ENCODE results near the gene ACTL8.

Gene ACTL8

DNA sequence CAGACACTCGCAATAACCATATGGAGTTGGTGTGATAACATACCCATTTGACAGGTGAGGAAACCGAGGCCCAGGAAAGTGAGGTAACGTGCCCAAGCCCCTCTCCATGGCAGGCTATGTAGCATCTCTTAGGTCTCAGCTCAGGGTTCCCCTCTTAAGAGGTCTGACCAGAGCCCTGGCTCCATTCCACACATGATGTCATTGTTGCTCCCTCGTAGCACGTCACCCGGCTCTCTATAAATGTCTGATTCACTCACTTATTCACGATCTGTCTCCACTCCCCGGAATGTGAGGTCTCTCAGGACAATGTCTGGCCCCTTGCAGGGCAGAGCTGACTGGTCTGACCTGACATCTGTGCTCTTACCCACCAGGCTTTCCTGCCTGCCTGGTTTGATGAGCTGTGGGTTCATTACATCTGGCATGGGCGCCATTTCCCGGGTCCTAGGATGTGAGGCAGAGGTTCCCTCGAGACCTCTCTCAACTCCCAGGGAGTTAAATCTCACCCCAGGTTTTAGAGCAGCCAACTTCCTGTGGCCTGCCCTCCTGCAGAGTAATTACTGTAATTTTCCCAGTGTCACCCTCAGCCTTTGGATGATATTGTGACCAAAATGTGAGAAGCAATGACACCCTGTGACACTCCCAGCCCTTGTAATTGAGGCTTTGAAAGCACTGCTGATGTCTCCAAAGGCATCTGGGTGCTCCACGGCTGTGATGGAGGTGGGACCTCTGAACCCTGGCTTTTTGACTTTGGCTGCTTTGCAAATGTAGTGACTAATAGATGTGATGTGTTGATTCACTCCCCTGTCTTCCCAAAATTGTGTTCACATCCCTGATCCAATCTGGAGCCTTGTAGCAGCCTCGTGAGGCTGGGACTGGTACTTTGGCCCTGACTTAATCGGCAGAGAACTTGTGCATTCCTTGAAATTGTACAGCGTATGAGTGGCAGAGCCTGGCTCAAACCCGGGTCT is 10.6 kb downstream of the ACTL8 start:
- Mint-ChIP-seq H3K27me3 (peaks cover 4% of the 10 kb centered on the region), H3K27ac (no peak overlapping the region), H3K36me3 (ENCODE audit: low read depth) (no peaks in the 10 kb centered on the region), H3K4me3 (no peak overlapping the region), H3K4me1 (ENCODE audit: low read depth) (no peaks in the 10 kb centered on the region), H3K9me3 (no peaks in the 10 kb centered on the region)
- intact Hi-C loops (cut with micrococcal nuclease): no loop called here

GRCh38 chr1:17768651-17769241 is 13.6 kb downstream of the ACTL8 start:
- Mint-ChIP-seq H3K36me3 (ENCODE audit: low read depth) (no peaks in the 10 kb centered on the region), H3K27me3 (peaks cover 4% of the 10 kb centered on the region), H3K9me3 (no peaks in the 10 kb centered on the region), H3K4me3 (no peak overlapping the region), H3K4me1 (ENCODE audit: low read depth) (no peaks in the 10 kb centered on the region), H3K27ac (no peak overlapping the region)
- intact Hi-C loops (cut with micrococcal nuclease): no loop called here

DNA sequence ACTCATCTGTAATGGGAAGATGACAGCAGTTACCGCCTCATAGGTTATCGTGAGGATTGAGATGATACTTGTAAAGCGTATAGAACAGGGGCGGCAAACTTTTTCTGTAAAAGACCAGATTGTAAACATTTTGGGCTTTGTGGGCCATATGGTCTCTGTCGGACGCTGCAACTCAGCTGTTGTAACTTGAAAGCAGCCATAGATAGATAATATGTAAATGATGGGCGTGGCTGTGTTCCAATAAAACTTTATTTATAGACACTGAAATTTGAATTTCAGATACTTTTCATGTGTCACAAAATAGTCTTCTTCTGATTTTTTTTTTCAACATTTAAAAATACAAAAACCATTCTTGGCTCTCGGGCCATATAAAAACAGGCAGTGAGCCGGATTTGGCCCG is 15.8 kb downstream of the ACTL8 start:
- intact Hi-C loops (cut with micrococcal nuclease): no loop called here
- no peak overlapping the region for H3K27ac Mint-ChIP-seq
- H3K36me3 Mint-ChIP-seq (ENCODE audit: low read depth): no peaks in the 10 kb centered on the region
- no peaks in the 10 kb centered on the region for H3K4me1 Mint-ChIP-seq (ENCODE audit: low read depth)
- no peaks in the 10 kb centered on the region for H3K9me3 Mint-ChIP-seq
- H3K27me3 Mint-ChIP-seq: peaks cover 13% of the 10 kb centered on the region
- no peak overlapping the region for H3K4me3 Mint-ChIP-seq

GRCh38 chr1:17772615-17773212 is 17.6 kb downstream of the ACTL8 start:
- Mint-ChIP-seq H3K9me3 (no peaks in the 10 kb centered on the region), H3K36me3 (ENCODE audit: low read depth) (no peaks in the 10 kb centered on the region), H3K4me3 (no peak overlapping the region), H3K27me3 (peaks cover 16% of the 10 kb centered on the region), H3K4me1 (ENCODE audit: low read depth) (no peaks in the 10 kb centered on the region), H3K27ac (no peak overlapping the region)
- intact Hi-C loops (cut with micrococcal nuclease): no loop called here

- H3K27me3 Mint-ChIP-seq: peaks cover 16% of the 10 kb centered on the region
- H3K27ac Mint-ChIP-seq: no peak overlapping the region
- intact Hi-C loops (cut with micrococcal nuclease): no loop called here
- no peaks in the 10 kb centered on the region for H3K36me3 Mint-ChIP-seq (ENCODE audit: low read depth)
- H3K4me1 Mint-ChIP-seq (ENCODE audit: low read depth): no peaks in the 10 kb centered on the region
- no peak overlapping the region for H3K4me3 Mint-ChIP-seq
- no peaks in the 10 kb centered on the region for H3K9me3 Mint-ChIP-seq
Observed at GRCh38 chr1:17773591-17774326, 18.6 kb downstream of the ACTL8 start.

- Mint-ChIP-seq H3K36me3 (ENCODE audit: low read depth) (no peaks in the 10 kb centered on the region), H3K9me3 (no peaks in the 10 kb centered on the region), H3K27ac (no peak overlapping the region), H3K4me1 (ENCODE audit: low read depth) (no peaks in the 10 kb centered on the region), H3K27me3 (peaks cover 16% of the 10 kb centered on the region), H3K4me3 (no peak overlapping the region)
- intact Hi-C loops (cut with micrococcal nuclease): no loop called here
Observed at GRCh38 chr1:17774452-17774851, 19.3 kb downstream of the ACTL8 start.

DNA sequence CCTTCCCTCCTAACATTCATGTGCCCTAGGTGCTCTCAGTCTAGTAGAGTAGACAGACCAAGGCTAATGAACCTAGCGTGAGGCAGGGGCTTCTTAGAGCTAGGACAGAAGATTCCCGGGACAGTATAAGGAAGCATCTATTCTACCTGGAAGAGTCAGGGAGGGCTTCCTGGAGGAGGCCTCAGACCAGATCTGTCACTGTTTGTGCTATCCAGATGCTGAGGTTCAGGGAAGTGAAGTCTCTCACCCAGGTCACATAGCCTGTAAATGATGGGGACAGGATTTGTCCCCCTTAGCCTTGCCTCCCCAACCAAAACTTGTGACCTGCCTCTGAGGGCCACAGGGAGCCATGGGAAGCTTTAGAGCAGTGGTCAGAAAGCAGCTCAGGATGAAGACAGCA is 20.7 kb downstream of the ACTL8 start:
- no peaks in the 10 kb centered on the region for H3K9me3 Mint-ChIP-seq
- no peaks in the 10 kb centered on the region for H3K36me3 Mint-ChIP-seq (ENCODE audit: low read depth)
- intact Hi-C loops (cut with micrococcal nuclease): no loop called here
- H3K27me3 Mint-ChIP-seq: peaks cover 14% of the 10 kb centered on the region
- H3K4me3 Mint-ChIP-seq: no peak overlapping the region
- no peaks in the 10 kb centered on the region for H3K4me1 Mint-ChIP-seq (ENCODE audit: low read depth)
- H3K27ac Mint-ChIP-seq: no peak overlapping the region

DNA sequence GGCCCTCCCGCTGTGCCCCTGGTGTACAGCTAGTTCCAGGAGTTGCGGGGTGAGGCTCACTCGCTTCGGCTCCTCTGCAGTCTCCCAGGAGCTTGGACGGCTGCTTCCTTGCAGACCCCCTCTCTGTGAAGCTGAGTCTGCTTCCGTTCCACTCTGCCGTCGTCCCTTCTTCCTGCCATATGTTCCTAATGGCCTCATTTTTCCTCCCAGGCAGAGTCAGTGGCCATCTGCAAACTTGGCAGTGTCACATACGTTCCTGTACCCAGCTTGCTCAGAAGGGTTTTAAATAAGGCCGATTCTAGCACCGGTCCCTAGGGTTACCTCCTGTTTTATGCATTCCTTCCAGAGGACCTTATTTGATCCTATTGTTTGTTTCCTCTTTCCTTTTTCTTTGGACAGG is 21.3 kb downstream of the ACTL8 start:
- H3K36me3 Mint-ChIP-seq (ENCODE audit: low read depth): no peaks in the 10 kb centered on the region
- H3K9me3 Mint-ChIP-seq: no peaks in the 10 kb centered on the region
- no peak overlapping the region for H3K27ac Mint-ChIP-seq
- intact Hi-C loops (cut with micrococcal nuclease): no loop called here
- no peak overlapping the region for H3K4me3 Mint-ChIP-seq
- H3K27me3 Mint-ChIP-seq: peaks cover 14% of the 10 kb centered on the region
- no peaks in the 10 kb centered on the region for H3K4me1 Mint-ChIP-seq (ENCODE audit: low read depth)

GRCh38 chr1:17777330-17777729 is 22.2 kb downstream of the ACTL8 start:
- no peaks in the 10 kb centered on the region for H3K36me3 Mint-ChIP-seq (ENCODE audit: low read depth)
- H3K4me3 Mint-ChIP-seq: no peak overlapping the region
- no peaks in the 10 kb centered on the region for H3K9me3 Mint-ChIP-seq
- intact Hi-C loops (cut with micrococcal nuclease): no loop called here
- no peak overlapping the region for H3K27ac Mint-ChIP-seq
- peaks cover 14% of the 10 kb centered on the region for H3K27me3 Mint-ChIP-seq
- no peaks in the 10 kb centered on the region for H3K4me1 Mint-ChIP-seq (ENCODE audit: low read depth)

GRCh38 chr1:17777818-17778217 is 22.7 kb downstream of the ACTL8 start:
- Mint-ChIP-seq H3K27me3 (peaks cover 14% of the 10 kb centered on the region), H3K27ac (no peak overlapping the region), H3K36me3 (ENCODE audit: low read depth) (no peaks in the 10 kb centered on the region), H3K9me3 (no peaks in the 10 kb centered on the region), H3K4me3 (no peak overlapping the region), H3K4me1 (ENCODE audit: low read depth) (no peaks in the 10 kb centered on the region)
- intact Hi-C loops (cut with micrococcal nuclease): no loop called here

DNA sequence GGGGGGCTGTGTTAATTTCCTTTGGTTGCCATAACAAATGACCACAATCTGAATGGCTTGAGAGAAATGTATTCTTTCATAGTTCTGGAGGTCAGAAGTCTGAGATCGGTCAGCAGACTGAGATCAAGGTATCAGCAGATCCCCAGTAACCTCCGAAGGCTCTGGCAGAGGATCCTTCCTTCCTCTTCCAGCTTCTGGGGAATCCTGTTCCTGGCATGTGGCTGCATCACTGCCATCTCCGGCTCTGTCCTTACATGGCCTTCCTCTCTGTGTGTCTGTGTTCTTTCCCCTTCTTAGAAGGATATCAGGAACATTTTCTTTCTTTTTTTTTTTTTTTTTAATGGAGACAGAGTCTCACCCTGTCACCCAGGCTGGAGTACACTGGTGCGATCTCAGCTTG is 25.8 kb downstream of the ACTL8 start:
- Mint-ChIP-seq H3K4me3 (no peak overlapping the region), H3K27ac (no peak overlapping the region), H3K4me1 (ENCODE audit: low read depth) (no peaks in the 10 kb centered on the region), H3K36me3 (ENCODE audit: low read depth) (no peaks in the 10 kb centered on the region), H3K9me3 (no peaks in the 10 kb centered on the region), H3K27me3 (peaks cover 5% of the 10 kb centered on the region)
- intact Hi-C loops (cut with micrococcal nuclease): no loop called here

- H3K4me1 Mint-ChIP-seq (ENCODE audit: low read depth): no peaks in the 10 kb centered on the region
- H3K27ac Mint-ChIP-seq: no peak overlapping the region
- no peaks in the 10 kb centered on the region for H3K9me3 Mint-ChIP-seq
- peaks cover 9% of the 10 kb centered on the region for H3K27me3 Mint-ChIP-seq
- H3K36me3 Mint-ChIP-seq (ENCODE audit: low read depth): no peaks in the 10 kb centered on the region
- H3K4me3 Mint-ChIP-seq: no peak overlapping the region
- intact Hi-C loops (cut with micrococcal nuclease): no loop called here
Observed at GRCh38 chr1:17789926-17790325, 34.8 kb downstream of the ACTL8 start.

DNA sequence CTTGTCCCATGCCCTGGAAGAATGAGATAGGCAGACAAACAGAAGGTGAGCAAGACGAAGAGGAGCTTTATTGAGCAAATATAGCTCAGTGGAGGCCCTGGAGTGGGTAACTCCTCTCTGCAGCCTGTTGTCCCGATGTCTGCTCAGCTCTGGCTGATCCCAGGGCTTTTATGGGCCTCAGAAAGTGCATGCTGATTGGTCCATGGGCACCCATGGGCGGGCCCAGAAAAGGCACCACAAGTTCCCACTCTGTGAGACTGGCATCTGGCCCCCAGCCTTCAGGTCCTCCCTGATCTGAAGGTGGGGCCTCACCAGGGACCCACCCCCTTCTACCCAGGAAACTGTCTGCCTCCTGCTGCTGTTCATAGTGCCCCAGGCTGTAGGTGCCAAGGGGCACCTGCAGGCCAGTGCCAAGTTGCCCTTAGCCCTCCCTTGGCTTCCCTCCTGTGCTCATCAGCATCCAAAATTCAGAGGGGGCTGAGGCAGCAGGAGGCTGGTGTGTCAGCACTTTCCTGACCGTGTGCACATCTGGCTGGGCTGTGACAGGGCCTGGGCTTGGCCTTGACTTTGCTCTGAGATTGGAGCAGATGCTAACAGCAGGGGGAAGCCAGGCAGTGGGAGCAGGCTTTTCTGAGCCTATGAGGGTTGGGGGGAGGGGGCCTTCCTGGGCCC is 35.4 kb downstream of the ACTL8 start:
- H3K36me3 Mint-ChIP-seq (ENCODE audit: low read depth): no peaks in the 10 kb centered on the region
- no peaks in the 10 kb centered on the region for H3K9me3 Mint-ChIP-seq
- peaks cover 11% of the 10 kb centered on the region for H3K27me3 Mint-ChIP-seq
- H3K27ac Mint-ChIP-seq: no peak overlapping the region
- intact Hi-C loops (cut with micrococcal nuclease): no loop called here
- H3K4me3 Mint-ChIP-seq: no peak overlapping the region
- no peaks in the 10 kb centered on the region for H3K4me1 Mint-ChIP-seq (ENCODE audit: low read depth)
